ENCODE data around the gene TMEM236. TPM values are rescaled to one million over a fixed set of nuclear protein-coding genes. Genes with fewer than 3 reads are reported as not detected.

The TMEM236 gene
- total and polyA plus RNA-seq, 9 of the 15 experiments (the other 6 are each of a cell fraction or from before 2014, with no cell fraction given), result 0.04 to 0.13 (median 0.04) TPM; not detected in 4

- TF ChIP-seq, protein P1, sequence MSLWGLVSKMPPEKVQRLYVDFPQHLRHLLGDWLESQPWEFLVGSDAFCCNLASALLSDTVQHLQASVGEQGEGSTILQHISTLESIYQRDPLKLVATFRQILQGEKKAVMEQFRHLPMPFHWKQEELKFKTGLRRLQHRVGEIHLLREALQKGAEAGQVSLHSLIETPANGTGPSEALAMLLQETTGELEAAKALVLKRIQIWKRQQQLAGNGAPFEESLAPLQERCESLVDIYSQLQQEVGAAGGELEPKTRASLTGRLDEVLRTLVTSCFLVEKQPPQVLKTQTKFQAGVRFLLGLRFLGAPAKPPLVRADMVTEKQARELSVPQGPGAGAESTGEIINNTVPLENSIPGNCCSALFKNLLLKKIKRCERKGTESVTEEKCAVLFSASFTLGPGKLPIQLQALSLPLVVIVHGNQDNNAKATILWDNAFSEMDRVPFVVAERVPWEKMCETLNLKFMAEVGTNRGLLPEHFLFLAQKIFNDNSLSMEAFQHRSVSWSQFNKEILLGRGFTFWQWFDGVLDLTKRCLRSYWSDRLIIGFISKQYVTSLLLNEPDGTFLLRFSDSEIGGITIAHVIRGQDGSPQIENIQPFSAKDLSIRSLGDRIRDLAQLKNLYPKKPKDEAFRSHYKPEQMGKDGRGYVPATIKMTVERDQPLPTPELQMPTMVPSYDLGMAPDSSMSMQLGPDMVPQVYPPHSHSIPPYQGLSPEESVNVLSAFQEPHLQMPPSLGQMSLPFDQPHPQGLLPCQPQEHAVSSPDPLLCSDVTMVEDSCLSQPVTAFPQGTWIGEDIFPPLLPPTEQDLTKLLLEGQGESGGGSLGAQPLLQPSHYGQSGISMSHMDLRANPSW (CRISPR knock-in tag; IDR thresholded peaks at IDR 0.05), result no peak
- TF ChIP-seq ZNF584 (CRISPR knock-in tag; IDR thresholded peaks at IDR 0.05; ENCODE audit: low read depth) (no peak), CBX3 (IDR thresholded peaks at IDR 0.05; ENCODE audit: borderline replicate concordance in 1 of 2, low read length in 2 of 2) (no peak), SMARCB1 (IDR thresholded peaks at IDR 0.05; ENCODE audit: insufficient read length, low read depth) (no peak), ZNF75A (CRISPR knock-in tag; IDR thresholded peaks at IDR 0.05) (no peak), ARID3B (CRISPR knock-in tag; IDR thresholded peaks at IDR 0.05; ENCODE audit: borderline replicate concordance) (no peak), ZNF699 (CRISPR knock-in tag; IDR thresholded peaks at IDR 0.05; ENCODE audit: insufficient replicate concordance) (no peak), MTA2 (IDR thresholded peaks at IDR 0.05; ENCODE audit: low read depth) (no peak), LARP7 (IDR thresholded peaks at IDR 0.05) (no peak), ZNF764 (CRISPR knock-in tag; IDR thresholded peaks at IDR 0.05; ENCODE audit: low read depth) (no peak), ZNF316 (IDR thresholded peaks at IDR 0.05) (peak; percentile 91), RBM14 (IDR thresholded peaks at IDR 0.05; ENCODE audit: borderline replicate concordance, insufficient read depth, low read depth, low read length) (no peak), ZNF280A (IDR thresholded peaks at IDR 0.05; ENCODE audit: low read depth, partially characterized antibody) (no peak), JUN (IDR thresholded peaks at IDR 0.05; ENCODE audit: borderline replicate concordance, low read depth, low read length) (no peak), JUN (CRISPR knock-in tag; IDR thresholded peaks at IDR 0.05; ENCODE audit: borderline replicate concordance) (no peak), ZNF134 (CRISPR knock-in tag; conservative IDR thresholded peaks at IDR 0.05) (no peak), DNMT1 (IDR thresholded peaks at IDR 0.05) (no peak), ZNF224 (CRISPR knock-in tag; IDR thresholded peaks at IDR 0.05) (no peak), MAFF (IDR thresholded peaks at IDR 0.05; ENCODE audit: low read length) (peak; percentile 83), KAT2B (IDR thresholded peaks at IDR 0.05; ENCODE audit: low read depth, low read length) (no peak)
- TF ChIP-seq, protein P2, sequence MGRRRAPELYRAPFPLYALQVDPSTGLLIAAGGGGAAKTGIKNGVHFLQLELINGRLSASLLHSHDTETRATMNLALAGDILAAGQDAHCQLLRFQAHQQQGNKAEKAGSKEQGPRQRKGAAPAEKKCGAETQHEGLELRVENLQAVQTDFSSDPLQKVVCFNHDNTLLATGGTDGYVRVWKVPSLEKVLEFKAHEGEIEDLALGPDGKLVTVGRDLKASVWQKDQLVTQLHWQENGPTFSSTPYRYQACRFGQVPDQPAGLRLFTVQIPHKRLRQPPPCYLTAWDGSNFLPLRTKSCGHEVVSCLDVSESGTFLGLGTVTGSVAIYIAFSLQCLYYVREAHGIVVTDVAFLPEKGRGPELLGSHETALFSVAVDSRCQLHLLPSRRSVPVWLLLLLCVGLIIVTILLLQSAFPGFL (CRISPR knock-in tag; IDR thresholded peaks at IDR 0.05), result no peak
These were observed 11.3 kb upstream of the TMEM236 start (continued) for GRCh38 chr10:17740668-17741067.
